ENCODE results near the gene TAF4. TPM values are rescaled to one million over a fixed set of nuclear protein-coding genes. Genes with fewer than 3 reads are reported as not detected.

Gene TAF4
- total RNA-seq, 2 donors from 2014 or later, result 25.5 to 39.9 TPM

GRCh38 chr20:62027698-62028321 is 37.9 kb downstream of the TAF4 start:
- no peak overlapping the region for H3K9ac ChIP-seq (ENCODE audit: extremely low read depth, low read length, poor library complexity, severe bottlenecking)

GRCh38 chr20:62027116-62027515 is 38.6 kb downstream of the TAF4 start:
- Mint-ChIP-seq H3K4me3 (no peak overlapping the region), H3K36me3 (ENCODE audit: low read depth) (peaks cover 15% of the 10 kb centered on the region), H3K27ac (peak overlapping the region; percentile 3), H3K27me3 (ENCODE audit: insufficient read depth) (no peaks in the 10 kb centered on the region), H3K9me3 (no peaks in the 10 kb centered on the region), H3K4me1 (peaks cover 46% of the 10 kb centered on the region)
- Histone ChIP-seq H3K4me1 (ENCODE audit: control insufficient read depth, insufficient read depth, low read length) (peaks cover 2% of the 10 kb centered on the region), H3K9ac (ENCODE audit: extremely low read depth, low read length, poor library complexity, severe bottlenecking) (no peak overlapping the region), H3K27me3 (ENCODE audit: control insufficient read depth, insufficient read depth, low read length, poor library complexity, severe bottlenecking) (no peaks in the 10 kb centered on the region), H3K27ac (ENCODE audit: low read depth, low read length) (no peak overlapping the region), H3K4me3 (ENCODE audit: low read length) (no peak overlapping the region), H3K9me3 (ENCODE audit: control insufficient read depth, low read length) (no peaks in the 10 kb centered on the region), H3K36me3 (ENCODE audit: control insufficient read depth, insufficient read depth, low read length) (no peaks in the 10 kb centered on the region)
- DNase-seq, result no peak
- 78 to 79% methylated on average over 9 of the region's 9 CpGs for WGBS, 2 experiments (ENCODE audit: insufficient coverage in 1 of 2, insufficient read length in 1 of 2)
- TF ChIP-seq CTCF (conservative IDR thresholded peaks at IDR 0.05), result no peak

More at GRCh38 chr20:62027698-62028321, 37.9 kb downstream of the TAF4 start:
- H3K36me3 ChIP-seq (ENCODE audit: control insufficient read depth, insufficient read depth, low read length), result no peaks in the 10 kb centered on the region
- no peak for DNase-seq
- WGBS, 2 experiments (ENCODE audit: insufficient coverage in 1 of 2, insufficient read length in 1 of 2), result 66 to 81% methylated on average over 9 to 12 of the region's 12 CpGs
- H3K9me3 ChIP-seq (ENCODE audit: control insufficient read depth, low read length), result no peaks in the 10 kb centered on the region
- Mint-ChIP-seq H3K36me3 (ENCODE audit: low read depth) (peaks cover 15% of the 10 kb centered on the region), H3K4me3 (no peak overlapping the region), H3K4me1 (peaks cover 50% of the 10 kb centered on the region), H3K27me3 (ENCODE audit: insufficient read depth) (no peaks in the 10 kb centered on the region), H3K27ac (peak overlapping the region; percentile 44), H3K9me3 (no peaks in the 10 kb centered on the region)
- H3K4me3 ChIP-seq (ENCODE audit: low read length), result no peak overlapping the region
- no peaks in the 10 kb centered on the region for H3K4me1 ChIP-seq (ENCODE audit: control insufficient read depth, insufficient read depth, low read length)
- no peak overlapping the region for H3K27ac ChIP-seq (ENCODE audit: low read depth, low read length)
- H3K27me3 ChIP-seq (ENCODE audit: control insufficient read depth, insufficient read depth, low read length, poor library complexity, severe bottlenecking), result no peaks in the 10 kb centered on the region
- TF ChIP-seq CTCF (conservative IDR thresholded peaks at IDR 0.05), result no peak

GRCh38 chr20:62026564-62026856 is 39.2 kb downstream of the TAF4 start:
- TF ChIP-seq CTCF (conservative IDR thresholded peaks at IDR 0.05), result no peak
- no peak overlapping the region for H3K4me3 ChIP-seq (ENCODE audit: low read length)
- 87 to 90% methylated on average over 10 to 11 of the region's 11 CpGs for WGBS, 2 experiments (ENCODE audit: insufficient coverage in 1 of 2, insufficient read length in 1 of 2)
- Mint-ChIP-seq H3K4me3 (no peak overlapping the region), H3K27ac (peak overlapping the region; percentile 3), H3K36me3 (ENCODE audit: low read depth) (peaks cover 13% of the 10 kb centered on the region), H3K27me3 (ENCODE audit: insufficient read depth) (no peaks in the 10 kb centered on the region), H3K9me3 (no peaks in the 10 kb centered on the region), H3K4me1 (peaks cover 42% of the 10 kb centered on the region)
- no peak overlapping the region for H3K27ac ChIP-seq (ENCODE audit: low read depth, low read length)
- no peaks in the 10 kb centered on the region for H3K36me3 ChIP-seq (ENCODE audit: control insufficient read depth, insufficient read depth, low read length)
- no peaks in the 10 kb centered on the region for H3K9me3 ChIP-seq (ENCODE audit: control insufficient read depth, low read length)
- no peaks in the 10 kb centered on the region for H3K27me3 ChIP-seq (ENCODE audit: control insufficient read depth, insufficient read depth, low read length, poor library complexity, severe bottlenecking)
- H3K4me1 ChIP-seq (ENCODE audit: control insufficient read depth, insufficient read depth, low read length), result peaks cover 4% of the 10 kb centered on the region
- H3K9ac ChIP-seq (ENCODE audit: extremely low read depth, low read length, poor library complexity, severe bottlenecking), result no peak overlapping the region
- DNase-seq, result no peak

All from endodermal cell (in vitro differentiated cells).